CD14-positive monocyte (primary cell): ENCODE measurements around the gene SLC29A1. TPM values are rescaled to one million over a fixed set of nuclear protein-coding genes. Genes with fewer than 3 reads are reported as not detected.

Experiments
- DNase-seq, 3 donors: peaks; one replicate each; pipeline ENCODE4 v3.0.0-alpha.2; 2011 to 2022
- H2AFZ ChIP-seq: 2 replicates; pipeline ENCODE4 v1.6.0; 2012; ENCODE audit warnings: mild to moderate bottlenecking, low read depth, low read length, inconsistent platforms; ENCODE audit not compliant: insufficient read depth, poor library complexity, severe bottlenecking
- H3K27ac ChIP-seq, 2 donors: 1 replicate in 1 of 2; 2 replicates in 1 of 2; pipeline ENCODE4 v1.5.1; 2012 to 2013; ENCODE audit warnings: low read length in 2 of 2, control low read depth in 1 of 2, inconsistent platforms in 1 of 2, low read depth in 1 of 2, mild to moderate bottlenecking in 1 of 2
- H3K27me3 ChIP-seq, 2 donors: one replicate each; pipeline versions ENCODE4 v1.6.0 to v1.6.1; 2011 to 2013; ENCODE audit warnings: low read length in 2 of 2; ENCODE audit not compliant: control insufficient read depth in 2 of 2, insufficient read depth in 2 of 2
- H3K36me3 ChIP-seq, 2 donors: replicated peaks in 1 of 2; 1 replicate in 1 of 2; 2 replicates in 1 of 2; pipeline versions ENCODE4 v1.5.1 to v1.6.1; 2012 to 2013; ENCODE audit warnings: low read length in 2 of 2, control low read depth in 1 of 2, inconsistent platforms in 1 of 2, mild to moderate bottlenecking in 1 of 2; ENCODE audit not compliant: insufficient read depth in 2 of 2, control insufficient read depth in 1 of 2
- H3K4me1 ChIP-seq, 2 donors: 1 replicate in 1 of 2; 2 replicates in 1 of 2; pipeline versions ENCODE4 v1.5.1 to v1.6.1; 2012 to 2013; ENCODE audit warnings: low read length in 2 of 2, control low read depth in 1 of 2, inconsistent platforms in 1 of 2, mild to moderate bottlenecking in 1 of 2, moderate library complexity in 1 of 2; ENCODE audit not compliant: insufficient read depth in 2 of 2, control insufficient read depth in 1 of 2
- H3K4me2 ChIP-seq: replicated peaks from 2 replicates; pipeline ENCODE3; 2012; ENCODE audit warnings: low read length, moderate library complexity, mild to moderate bottlenecking; ENCODE audit not compliant: poor library complexity, severe bottlenecking; ENCODE audit errors: extremely low read depth
- H3K4me3 ChIP-seq, 3 experiments: fragments of 200-600 bp in 1 of 3; sonication (generic) in 1 of 3; replicated peaks in 1 of 3; 1 replicate in 2 of 3; 2 replicates in 1 of 3; pipeline ENCODE4 v1.5.1; 2011 to 2013; ENCODE audit warnings: low read length in 3 of 3, mild to moderate bottlenecking in 3 of 3, control low read depth in 2 of 3, low read depth in 2 of 3, inconsistent platforms in 1 of 3, moderate library complexity in 1 of 3
- H3K79me2 ChIP-seq: 2 replicates; pipeline ENCODE4 v1.6.0; 2012; ENCODE audit warnings: mild to moderate bottlenecking, control low read depth, inconsistent platforms, low read length, moderate library complexity; ENCODE audit not compliant: insufficient read depth
- H3K9ac ChIP-seq: 2 replicates; pipeline ENCODE4 v1.6.0; 2017; ENCODE audit warnings: low read length, mild to moderate bottlenecking; ENCODE audit not compliant: insufficient read depth, poor library complexity, severe bottlenecking
- H3K9me3 ChIP-seq, 2 donors: replicated peaks in 1 of 2; 1 replicate in 1 of 2; 2 replicates in 1 of 2; pipeline versions ENCODE4 v1.5.1 to v1.6.1; 2012 to 2013; ENCODE audit warnings: low read length in 2 of 2, control low read depth in 1 of 2; ENCODE audit not compliant: control insufficient read depth in 1 of 2, insufficient read depth in 1 of 2
- H4K20me1 ChIP-seq: 2 replicates; pipeline ENCODE4 v1.6.0; 2012; ENCODE audit warnings: mild to moderate bottlenecking, low read length, control low read depth, moderate library complexity; ENCODE audit not compliant: insufficient read depth
- H3K27ac Mint-ChIP-seq, 7 donors: one replicate each; pipeline ENCODE4 v1.8.0; 2020; ENCODE audit warnings: mild to moderate bottlenecking in 7 of 7, mixed read lengths in 7 of 7, moderate library complexity in 6 of 7, inconsistent platforms in 2 of 7
- H3K27me3 Mint-ChIP-seq, 3 donors: one replicate each; pipeline ENCODE4 v1.8.0; 2021 to 2022; ENCODE audit warnings: low read depth in 3 of 3, mild to moderate bottlenecking in 3 of 3, mixed read lengths in 3 of 3, moderate library complexity in 3 of 3, inconsistent platforms in 1 of 3
- H3K36me3 Mint-ChIP-seq, 2 donors: one replicate each; pipeline ENCODE4 v1.8.0; 2020; ENCODE audit warnings: mixed read lengths in 2 of 2, inconsistent platforms in 1 of 2, mild to moderate bottlenecking in 1 of 2
- H3K4me1 Mint-ChIP-seq: one replicate; pipeline ENCODE4 v1.8.0; 2020; ENCODE audit warnings: mild to moderate bottlenecking, mixed read lengths
- H3K4me3 Mint-ChIP-seq, 2 donors: one replicate each; pipeline ENCODE4 v1.8.0; 2020; ENCODE audit warnings: mild to moderate bottlenecking in 2 of 2, mixed read lengths in 2 of 2, moderate library complexity in 1 of 2
- H3K9me3 Mint-ChIP-seq, 7 donors: one replicate each; pipeline ENCODE4 v1.8.0; 2020 to 2022; ENCODE audit warnings: mixed read lengths in 7 of 7, mild to moderate bottlenecking in 6 of 7, moderate library complexity in 6 of 7, inconsistent platforms in 2 of 7
- CTCF ChIP-seq: fragments of 200-600 bp; IDR thresholded peaks from one replicate; pipeline ENCODE4 v1.8.0; 2022; ENCODE audit warnings: antibody characterized with exemption, mild to moderate bottlenecking
- WGBS: methylation state at CpG from one replicate; pipeline ENCODE4 v1.1.5; 2013; ENCODE audit warnings: missing lambda C conversion rate; ENCODE audit not compliant: insufficient coverage; 5-methylcytosine and 5-hydroxymethylcytosine counted together
- intact Hi-C, 2 donors: fragments of 100-400 bp; cut with micrococcal nuclease; formaldehyde crosslinking; loops; one replicate each; pipeline versions ENCODE4 v1.15.0 to v1.15.1; 2023
- polyA plus RNA-seq, 3 donors: library from polyadenylated mRNA; depleted of rRNA in 1 of 3; unstranded in 2 of 3; stranded (reverse) in 1 of 3; fragments of 300-500 nt in 2 of 3; fragments of >200 nt in 1 of 3; fragmentation: Illumina TruSeq in 2 of 3; gene quantifications; 1 replicate in 2 of 3; 2 replicates in 1 of 3; pipeline ENCODE4 v1.2.3, GENCODE V29; 2012 to 2021

SLC29A1 gene
- polyA plus RNA-seq, 3 donors = 14.3 to 23.2 (median 15.0) TPM

- Mint-ChIP-seq H3K4me1 (peaks cover 78% of the 10 kb centered on the region), H3K27me3 (peaks cover 5 to 17% (median 8%) of the 10 kb centered on the region in 3 donors), H3K4me3 (peak overlapping the region; percentile 1 to 57), H3K9me3 (peaks cover 0 to 2% (median 0%) of the 10 kb centered on the region in 7 donors), H3K36me3 (peaks cover 0 to 6% of the 10 kb centered on the region in 2 donors), H3K27ac (peak overlapping the region in 4 of 7 donors; percentile 5 to 94 (median 71))
- Histone ChIP-seq H3K27me3 (peaks cover 0 to 7% of the 10 kb centered on the region in 2 donors), H3K27ac (no peak overlapping the region), H3K79me2 (peaks cover 15% of the 10 kb centered on the region), H4K20me1 (peaks cover 11% of the 10 kb centered on the region), H2AFZ (no peak overlapping the region), H3K4me3 (no peak overlapping the region), H3K36me3 (no peaks in the 10 kb centered on the region), H3K4me1 (peaks cover 79 to 85% of the 10 kb centered on the region in 2 donors), H3K9ac (no peak overlapping the region), H3K9me3 (no peaks in the 10 kb centered on the region), H3K4me2 (no peak overlapping the region)
- TF ChIP-seq CTCF = no peak
- WGBS = 90% methylated on average over 2 of the region's 4 CpGs
- DNase-seq = no peak
- intact Hi-C loops = loop anchor here (2.0 to 5.0 kb wide), 3 partner anchors 16 to 94 kb away; partner anchors contain the start of genes SLC35B2 (in 2 of the 2), MRPL14 (in 1 of the 2) and TMEM63B (in 1 of the 2)
These were observed 2.5 kb upstream of the SLC29A1 start for GRCh38 chr6:44220913-44221290.

GRCh38 chr6:44221291-44221960 lies 2.0 kb upstream of the SLC29A1 start:
- WGBS = no CpG with 5 or more reads among the region's 4 CpGs
- Histone ChIP-seq H3K4me1 (peaks cover 80 to 86% of the 10 kb centered on the region in 2 donors), H3K79me2 (peaks cover 18% of the 10 kb centered on the region), H2AFZ (peak overlapping the region; percentile 60), H4K20me1 (peaks cover 11% of the 10 kb centered on the region), H3K4me2 (peak overlapping the region; percentile 12), H3K27me3 (peaks cover 0 to 7% of the 10 kb centered on the region in 2 donors), H3K27ac (peak overlapping the region in 1 of 2 donors; percentile 37), H3K4me3 (no peak overlapping the region), H3K36me3 (no peaks in the 10 kb centered on the region), H3K9ac (no peak overlapping the region), H3K9me3 (no peaks in the 10 kb centered on the region)
- DNase-seq = peak; percentile 78 to 83 (median 82)
- TF ChIP-seq CTCF = peak; percentile 91
- Mint-ChIP-seq H3K4me1 (peaks cover 79% of the 10 kb centered on the region), H3K9me3 (peaks cover 0 to 2% (median 0%) of the 10 kb centered on the region in 7 donors), H3K36me3 (peaks cover 0 to 6% of the 10 kb centered on the region in 2 donors), H3K27ac (peak overlapping the region in 6 of 7 donors; percentile 5 to 94 (median 71)), H3K4me3 (peak overlapping the region; percentile 55 to 57), H3K27me3 (peaks cover 5 to 17% (median 8%) of the 10 kb centered on the region in 3 donors)
- intact Hi-C loops = loop anchor here (2.0 to 5.0 kb wide), 3 partner anchors 15 to 94 kb away; partner anchors contain the start of genes SLC35B2 (in 2 of the 2), MRPL14 (in 1 of the 2) and TMEM63B (in 1 of the 2)
